Measurements from ENCODE around the gene C12orf60.
A peak's percentile ranks its signal among the peaks of the same experiment; 100 is the strongest.

Gene C12orf60

GRCh38 chr12:14836336-14837210 lies 33.1 kb downstream of the C12orf60 start:
- no peak for DNase-seq

- no peak for DNase-seq
These were observed 35.8 kb downstream of the C12orf60 start for GRCh38 chr12:14839262-14839661.

GRCh38 chr12:14840616-14841015 lies 37.1 kb downstream of the C12orf60 start:
- DNase-seq = no peak

- no peak for DNase-seq
These were observed 38.3 kb downstream of the C12orf60 start for GRCh38 chr12:14841761-14842160.

- no peak for DNase-seq
These were observed 38.8 kb downstream of the C12orf60 start for GRCh38 chr12:14842315-14842714.

GRCh38 chr12:14843425-14843887 lies 40.0 kb downstream of the C12orf60 start, which contains the start of gene ART4:
Gene ART4, minus strand, starts transcription at chr12:14843526. Its CDS starts 413 bp downstream, at chr12:14843113.
- no peak for DNase-seq

- no peak for DNase-seq
These were observed 40.9 kb downstream of the C12orf60 start for GRCh38 chr12:14844401-14844800.

- peak; percentile 74 for DNase-seq
These were observed 41.9 kb downstream of the C12orf60 start for GRCh38 chr12:14845350-14845750.

GRCh38 chr12:14846042-14846587 lies 42.6 kb downstream of the C12orf60 start:
- DNase-seq = no peak

GRCh38 chr12:14846876-14847580 lies 43.6 kb downstream of the C12orf60 start:
- DNase-seq = no peak

- DNase-seq = no peak
These were observed 46.2 kb downstream of the C12orf60 start for GRCh38 chr12:14849661-14850060.

GRCh38 chr12:14850929-14851663 lies 47.6 kb downstream of the C12orf60 start:
- no peak for DNase-seq

GRCh38 chr12:14852880-14853279 lies 49.4 kb downstream of the C12orf60 start:
- DNase-seq = no peak

GRCh38 chr12:14853961-14854360 lies 50.5 kb downstream of the C12orf60 start:
- DNase-seq = no peak

- DNase-seq = no peak
These were observed 51.2 kb downstream of the C12orf60 start for GRCh38 chr12:14854586-14855183.

- no peak for DNase-seq
These were observed 55.0 kb downstream of the C12orf60 start for GRCh38 chr12:14858513-14858912.

GRCh38 chr12:14860490-14860889 lies 57.0 kb downstream of the C12orf60 start:
- DNase-seq = no peak

- no peak for DNase-seq
These were observed 65.5 kb downstream of the C12orf60 start for GRCh38 chr12:14868916-14869506.

GRCh38 chr12:14871247-14871646 lies 67.8 kb downstream of the C12orf60 start:
- DNase-seq = no peak

- no peak for DNase-seq
These were observed 68.4 kb downstream of the C12orf60 start for GRCh38 chr12:14871886-14872285.

GRCh38 chr12:14873440-14874185 lies 70.1 kb downstream of the C12orf60 start:
- DNase-seq = no peak
